SHP77 (cell line): ENCODE results near the gene GMDS.
A peak's percentile ranks its signal among the peaks of the same experiment; 100 is the strongest.

Experiments used
- DNase-seq, 2 experiments: peaks; one replicate each; lab custom pipeline; 2025; lab: John Stamatoyannopoulos, UW

GMDS gene

DNA sequence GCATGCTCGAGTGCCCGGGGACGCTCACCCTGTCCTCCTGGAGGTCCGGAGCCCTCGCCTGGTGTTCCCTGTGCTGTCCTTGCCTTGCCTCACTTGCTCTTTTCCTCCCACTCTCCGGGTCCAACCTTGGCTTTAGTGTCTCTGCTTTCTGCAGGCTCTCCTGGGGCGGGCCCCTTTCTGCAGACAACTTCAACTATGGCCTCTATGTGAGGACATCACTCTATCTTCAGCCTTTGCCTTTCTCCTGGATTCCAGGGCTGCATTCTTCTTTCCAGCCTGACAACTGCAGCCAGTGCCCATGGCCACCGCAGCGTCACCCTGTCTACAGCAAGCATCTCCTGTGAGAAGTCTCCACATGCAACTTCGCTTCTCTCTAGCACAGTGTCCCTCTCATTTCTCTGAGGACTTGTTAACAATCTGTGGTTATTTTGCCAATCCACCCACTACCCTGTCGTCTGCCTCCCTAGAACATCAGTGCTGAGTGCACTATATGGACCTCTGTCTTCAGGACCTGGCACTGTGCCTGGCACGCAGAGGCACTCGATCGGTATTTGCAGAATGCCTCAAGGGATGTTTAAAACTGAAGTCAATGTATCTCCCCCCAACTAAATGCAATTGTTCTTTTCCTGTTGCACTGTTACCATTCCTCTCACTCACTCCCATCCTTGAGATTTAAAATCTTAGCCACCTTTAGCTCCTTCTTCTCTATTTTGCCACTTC, 599.8 kb downstream of the GMDS start:
- no peak for DNase-seq

DNA sequence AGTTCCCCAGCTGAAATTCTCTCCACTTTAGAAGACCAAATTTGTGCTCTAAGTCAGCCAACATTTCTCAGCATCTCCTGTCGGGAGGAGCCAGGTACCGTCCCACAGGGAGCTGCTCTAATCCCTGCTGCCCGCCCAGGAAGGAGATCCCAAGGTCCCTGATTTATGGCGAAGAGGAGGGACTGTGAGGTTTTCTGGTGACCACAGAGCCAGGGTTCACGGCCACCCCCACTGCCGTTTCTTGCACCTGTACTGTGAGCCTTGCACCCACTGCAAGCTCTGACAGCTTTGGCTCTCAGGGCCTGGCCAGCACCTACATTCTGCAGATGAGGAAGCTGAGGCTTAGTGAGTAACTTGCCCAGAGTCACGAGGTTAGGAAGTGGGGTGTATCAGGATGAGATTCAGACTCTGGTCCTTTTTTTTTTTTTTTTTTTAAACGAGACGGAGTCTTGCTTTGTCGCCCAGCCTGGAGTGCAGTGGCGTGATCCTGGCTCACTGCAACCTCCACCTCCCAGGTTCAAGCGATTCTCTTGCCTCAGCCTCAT, 600.8 kb downstream of the GMDS start:
- DNase-seq: no peak

DNA sequence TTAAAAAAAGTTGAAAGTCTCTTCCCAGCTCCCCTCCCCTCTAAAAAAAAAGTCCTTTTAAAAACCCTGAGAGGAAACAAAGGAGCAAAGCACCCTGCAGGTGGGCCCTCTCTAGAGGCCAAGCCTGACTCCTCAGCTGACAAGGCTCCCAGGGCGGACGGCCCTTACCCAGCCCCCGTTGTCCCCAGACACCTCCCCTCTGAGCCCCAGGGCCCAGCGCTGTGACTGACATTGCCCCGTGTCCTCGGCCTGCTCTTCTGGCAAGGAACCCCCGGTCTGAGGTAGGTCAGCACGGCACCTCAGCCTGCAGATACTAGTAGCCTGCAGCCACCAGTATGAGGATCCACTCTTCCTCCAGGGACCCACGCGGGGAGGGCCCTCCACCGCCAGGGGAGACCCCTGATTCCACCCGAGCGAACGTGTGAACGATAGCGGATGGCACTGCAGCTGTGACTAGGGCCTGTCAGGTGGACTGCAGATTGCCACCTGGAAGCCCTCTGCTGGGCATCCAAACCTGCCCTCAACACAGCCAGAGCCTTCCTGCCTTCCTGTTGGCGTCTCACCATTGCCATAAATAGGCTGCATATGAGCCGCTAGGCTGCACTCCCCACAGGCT, 601.5 kb downstream of the GMDS start:
- no peak for DNase-seq

DNA sequence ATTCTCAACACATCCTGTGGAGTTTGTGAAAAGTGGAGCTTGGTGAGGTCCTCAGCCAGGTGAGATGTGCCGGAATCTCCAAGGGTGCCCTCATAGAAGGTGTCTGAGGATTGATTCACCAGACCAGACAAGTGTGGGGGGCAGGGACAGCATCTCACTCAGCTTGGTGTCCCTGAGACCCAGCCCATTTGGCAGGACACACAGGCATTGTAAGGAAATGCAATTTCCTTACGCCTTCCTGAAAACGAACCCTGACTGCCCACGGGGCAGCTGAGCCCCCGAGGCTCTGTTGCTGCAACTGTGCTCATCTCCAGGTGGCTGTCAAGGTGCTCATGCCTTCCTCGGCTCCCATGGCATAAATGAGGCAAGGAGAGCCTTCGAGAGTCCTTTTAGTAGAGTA, 602.3 kb downstream of the GMDS start:
- no peak for DNase-seq

DNA sequence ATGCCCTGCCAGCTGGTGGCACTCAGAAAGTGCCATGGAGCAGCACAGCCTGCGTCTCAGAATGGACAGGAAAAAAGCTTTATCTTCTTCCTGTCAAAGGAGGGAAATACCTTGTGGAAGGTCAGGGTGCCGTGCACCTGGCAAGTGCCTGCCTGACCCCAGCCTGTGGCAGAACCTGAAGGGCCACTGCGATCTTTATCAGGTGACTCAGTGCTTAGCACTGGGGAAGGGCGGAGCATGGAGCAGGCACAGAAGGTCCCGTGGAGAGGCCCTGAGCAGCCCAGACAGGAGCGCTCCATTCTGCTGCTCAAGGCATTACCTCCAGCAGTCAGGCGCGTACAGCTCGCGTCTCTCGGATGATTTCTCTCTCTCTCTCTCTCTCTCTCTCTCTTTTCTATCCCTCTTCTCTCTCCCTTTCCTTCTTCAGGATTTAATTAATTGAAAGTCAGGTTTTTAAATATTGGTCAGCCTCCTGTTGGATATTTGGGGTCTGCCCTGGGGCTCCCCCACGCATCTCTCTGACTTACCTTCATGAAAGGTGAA, 604.0 kb downstream of the GMDS start:
- DNase-seq: no peak

DNA sequence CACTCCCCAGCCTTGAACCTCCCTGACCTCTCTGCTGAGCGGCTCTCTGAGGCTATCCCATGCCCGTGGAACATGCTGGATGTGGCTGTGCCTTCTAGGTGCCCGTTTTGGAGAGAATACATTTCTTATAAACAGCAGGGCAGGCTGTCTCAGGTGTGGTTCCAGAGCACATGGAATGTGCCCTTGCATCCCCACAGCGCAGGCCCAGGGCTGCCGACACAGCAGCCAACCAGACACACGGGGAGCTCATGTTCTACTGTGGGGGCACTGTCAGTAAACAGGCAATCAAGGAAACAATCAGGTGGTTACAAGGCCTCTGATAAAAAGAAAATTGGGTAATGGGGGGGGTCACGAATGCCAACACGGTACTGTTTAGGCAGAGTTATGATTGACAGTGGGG, 604.9 kb downstream of the GMDS start:
- no peak for DNase-seq

DNA sequence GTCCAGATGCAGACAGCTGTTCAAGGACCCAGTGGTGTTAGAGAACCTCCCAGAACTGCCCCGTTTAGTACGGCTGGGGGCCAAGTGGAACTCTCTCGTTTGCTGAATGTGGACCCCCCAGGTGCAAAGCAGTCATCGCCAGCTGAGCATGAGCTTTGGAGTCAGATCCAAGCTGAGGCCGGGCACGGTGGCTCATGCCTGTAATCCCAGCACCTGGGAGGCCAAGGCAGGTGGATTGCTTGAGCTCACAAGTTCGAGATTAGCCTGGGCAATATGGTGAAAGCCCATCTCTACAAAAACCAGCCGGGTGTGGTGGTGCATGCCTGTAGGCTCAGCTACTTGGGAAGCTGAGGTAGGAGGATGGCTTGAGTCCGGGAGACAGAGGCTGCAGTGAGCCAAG, 606.0 kb downstream of the GMDS start:
- no peak for DNase-seq

DNA sequence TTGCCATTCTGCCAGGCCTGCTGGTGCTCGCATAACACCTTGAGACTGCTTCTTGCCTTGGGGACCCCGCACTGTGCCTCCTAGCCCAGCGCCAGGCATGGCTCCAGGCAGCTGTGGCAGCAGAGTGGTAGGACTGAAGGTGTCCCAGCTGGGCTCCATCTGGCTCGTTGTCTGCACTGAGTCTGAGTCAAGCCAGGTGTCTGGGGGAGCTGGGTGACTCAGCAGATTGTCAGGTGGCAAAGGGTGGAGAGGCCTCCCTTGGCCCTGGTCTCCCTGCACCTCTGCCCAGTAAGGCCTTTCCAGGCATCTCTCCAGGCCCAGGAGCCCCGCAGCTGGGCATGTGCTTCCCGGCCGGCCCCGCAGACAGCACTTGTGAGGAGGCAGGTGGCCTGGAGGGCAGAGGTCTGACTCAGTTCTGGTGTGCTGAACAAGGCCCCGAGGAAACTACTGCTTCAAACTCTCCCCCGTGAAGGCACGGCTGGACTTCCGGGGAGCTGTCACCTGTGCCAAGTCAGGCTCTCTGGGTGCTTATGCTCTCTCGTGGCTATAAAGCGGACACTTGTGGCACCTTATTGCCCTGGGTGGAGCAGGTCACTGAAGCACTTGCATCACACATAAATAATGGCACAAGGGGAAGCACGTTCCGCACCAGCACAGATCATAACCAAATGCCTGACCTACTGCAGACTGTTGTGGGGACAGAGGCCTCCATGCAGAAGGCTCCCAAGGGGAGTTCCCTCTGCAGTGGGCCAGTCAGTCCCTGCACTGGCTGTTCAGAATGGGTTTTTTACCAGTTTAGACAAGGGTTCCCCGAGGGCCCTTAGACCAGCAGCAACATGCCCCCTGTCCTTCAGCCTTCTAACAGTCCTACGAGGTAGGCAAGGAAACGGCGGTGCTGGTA, 608.2 kb downstream of the GMDS start:
- peak; percentile 95 to 96 for DNase-seq

DNA sequence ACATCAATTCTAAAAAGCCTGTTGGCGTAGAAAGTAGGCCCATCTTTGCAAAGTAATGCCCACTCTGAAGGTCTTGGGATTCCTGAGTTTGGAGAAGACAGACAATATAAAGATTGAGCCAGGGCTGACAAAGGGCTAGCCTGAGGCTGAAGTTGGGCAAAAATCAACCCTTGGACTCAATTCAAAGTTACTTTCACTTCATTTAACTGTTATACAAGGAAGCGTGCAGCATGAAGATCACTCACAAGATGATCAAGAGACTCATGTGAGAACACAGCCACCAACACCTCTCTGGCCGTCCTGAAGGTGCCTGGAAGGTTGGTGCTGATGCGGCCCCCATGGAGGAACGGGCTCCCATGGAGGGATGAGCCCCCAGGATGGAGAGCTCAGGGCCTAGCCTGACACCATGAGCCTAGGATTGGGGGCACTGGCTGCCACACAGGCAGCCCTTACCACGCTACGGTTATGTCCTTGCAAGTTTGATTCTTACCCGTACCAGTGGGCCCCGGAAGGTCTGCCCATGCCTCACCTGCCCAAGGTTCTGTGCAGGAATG, 609.1 kb downstream of the GMDS start:
- no peak for DNase-seq

DNA sequence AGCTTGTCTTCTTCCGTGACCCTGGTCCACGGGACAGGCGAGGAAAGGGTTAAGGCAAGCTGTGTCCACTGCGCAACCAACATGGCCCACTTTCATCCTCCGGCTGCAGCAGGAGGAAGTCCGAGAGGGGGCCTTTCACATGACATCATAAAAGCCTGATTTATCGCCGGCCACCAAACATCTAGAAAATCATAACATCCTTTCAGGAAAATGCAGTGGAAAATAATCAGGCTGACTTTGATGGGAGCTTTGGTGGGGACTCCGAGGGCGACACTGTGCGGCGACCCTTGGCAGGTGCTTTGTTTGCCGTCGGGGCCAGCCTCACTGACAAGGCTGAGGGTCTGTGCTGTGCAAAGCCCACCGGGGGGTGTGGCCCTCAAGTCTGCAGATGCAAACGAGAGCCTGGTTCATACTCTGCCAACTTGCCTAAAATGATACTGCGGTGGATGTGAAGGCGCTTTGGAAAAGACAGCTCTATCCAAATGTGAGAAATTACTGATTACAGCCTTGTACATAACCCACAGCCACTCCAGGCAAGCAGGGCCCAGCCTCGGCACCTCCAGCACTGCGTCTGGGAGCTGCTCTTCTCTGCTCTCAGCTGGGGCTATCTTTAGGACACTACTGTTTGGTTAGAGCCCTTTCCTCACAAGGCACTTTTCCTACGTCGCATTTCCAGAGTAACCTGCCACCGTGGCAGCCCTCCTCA, 609.9 kb downstream of the GMDS start:
- DNase-seq: no peak

DNA sequence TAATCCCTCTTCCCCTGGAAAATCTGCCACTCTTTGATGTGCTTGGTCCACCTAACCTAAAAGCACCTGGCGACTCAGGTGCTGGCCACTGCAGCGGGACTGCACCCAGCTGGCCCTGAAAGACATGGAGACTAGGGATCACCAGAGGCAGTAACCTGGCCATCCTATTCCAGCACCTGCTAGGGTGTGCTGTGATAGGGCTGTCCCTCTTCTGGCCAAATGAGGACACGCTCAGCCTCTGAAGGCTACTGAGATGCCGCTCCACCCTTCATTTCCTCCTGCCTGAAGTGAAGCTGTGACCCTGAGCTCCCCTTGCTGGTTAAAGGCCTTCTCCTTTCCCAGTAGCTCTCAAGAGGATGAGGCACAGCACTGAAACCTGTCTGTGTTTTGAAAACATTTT, 611.3 kb downstream of the GMDS start:
- DNase-seq: no peak

DNA sequence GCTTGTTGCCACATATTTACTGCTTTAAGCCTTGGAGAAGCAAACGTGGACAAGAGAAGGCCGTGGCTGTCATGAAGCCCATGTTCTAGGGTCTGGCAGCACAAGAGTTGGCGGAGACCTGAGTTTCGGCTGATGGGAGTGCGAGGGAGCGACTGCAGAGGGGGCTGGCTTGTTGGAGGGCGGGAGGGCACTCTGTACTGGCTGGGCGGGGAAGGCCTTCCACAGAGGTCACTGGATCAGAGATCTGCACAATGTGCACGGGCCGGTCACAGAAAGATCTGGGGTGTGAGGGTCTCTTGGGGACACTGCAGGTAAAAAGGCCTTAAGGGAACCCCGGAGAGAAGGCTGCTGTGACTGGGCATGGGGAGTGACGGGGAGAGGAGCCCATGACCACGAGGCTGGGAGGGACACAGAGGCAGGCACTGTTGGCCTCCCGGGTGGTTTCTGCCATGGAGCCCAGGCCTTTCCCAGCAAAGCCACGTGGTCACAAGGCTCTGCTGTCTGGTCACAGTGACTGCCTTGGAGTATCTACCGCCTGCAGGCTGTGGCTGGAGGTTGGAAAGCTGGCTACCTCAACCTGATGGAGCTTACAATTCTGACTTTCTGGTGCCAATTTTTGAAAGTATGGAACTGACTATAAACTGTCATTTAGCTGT, 611.9 kb downstream of the GMDS start:
- DNase-seq: no peak

DNA sequence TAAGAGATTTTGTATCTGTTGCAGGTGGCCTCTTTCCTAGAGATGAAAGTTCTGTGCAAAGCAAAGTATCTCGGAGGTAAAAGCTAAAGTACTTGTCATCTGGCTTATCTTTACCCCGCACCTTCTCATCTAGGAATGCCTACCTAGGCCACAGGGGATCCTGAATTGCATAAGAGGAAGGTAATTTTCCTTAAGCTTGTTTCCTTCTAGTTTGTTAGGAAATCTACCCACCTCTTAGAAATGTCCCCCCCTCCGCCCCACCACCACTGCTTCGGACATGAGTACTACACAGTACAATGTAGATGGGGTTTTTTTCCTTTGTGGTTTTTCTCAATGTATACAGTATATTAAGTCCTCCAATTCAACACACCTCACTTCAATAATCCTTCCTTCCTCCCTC, 614.2 kb downstream of the GMDS start:
- no peak for DNase-seq

DNA sequence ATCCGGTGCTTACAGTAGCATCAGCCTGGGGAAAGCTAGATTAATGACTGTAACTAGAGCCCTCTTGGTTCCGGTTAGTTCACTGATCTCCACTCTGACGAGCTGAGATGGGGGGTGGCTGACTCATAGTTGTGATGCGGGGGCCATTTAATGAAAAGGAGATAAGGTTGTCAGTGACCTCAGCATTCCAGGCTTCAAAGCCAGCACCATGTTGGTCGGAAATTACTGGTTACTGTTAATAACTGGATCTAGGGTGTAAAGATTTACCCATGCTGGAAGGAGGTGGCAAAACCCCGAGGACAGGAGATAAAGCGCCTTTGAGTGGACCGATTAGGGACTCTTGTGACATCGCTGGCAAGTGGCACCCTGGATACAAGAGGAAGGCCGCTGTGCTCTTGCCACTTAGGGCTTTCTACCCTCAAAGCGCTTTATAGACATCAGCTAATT, 614.6 kb downstream of the GMDS start:
- no peak for DNase-seq

DNA sequence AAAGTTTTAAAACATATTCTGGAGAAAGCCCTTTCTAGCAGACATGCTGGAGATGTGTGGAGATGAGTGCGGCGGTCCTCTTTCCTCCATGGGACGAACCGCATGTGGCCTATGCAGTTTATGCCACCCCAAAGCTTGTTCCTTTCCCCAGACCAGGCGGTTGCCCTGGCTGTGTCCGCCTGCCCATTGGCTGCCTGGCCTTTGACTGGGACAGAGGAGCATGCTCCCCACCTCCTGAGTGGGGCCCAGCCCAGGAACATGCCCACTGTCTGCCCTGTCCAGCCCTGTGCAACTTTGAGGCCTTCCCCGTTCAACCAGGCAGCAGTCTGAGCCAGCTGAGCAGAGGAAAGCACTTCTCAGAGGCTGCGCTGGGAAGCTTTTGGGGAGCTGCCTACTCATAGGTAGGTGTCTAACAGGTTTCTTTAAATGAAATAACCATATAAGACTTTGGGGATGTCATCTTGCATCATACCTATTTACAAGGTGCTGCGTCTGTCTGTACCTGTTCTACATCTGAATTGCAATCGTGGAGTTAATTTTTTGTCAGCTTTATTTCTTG, 615.1 kb downstream of the GMDS start:
- DNase-seq: no peak

DNA sequence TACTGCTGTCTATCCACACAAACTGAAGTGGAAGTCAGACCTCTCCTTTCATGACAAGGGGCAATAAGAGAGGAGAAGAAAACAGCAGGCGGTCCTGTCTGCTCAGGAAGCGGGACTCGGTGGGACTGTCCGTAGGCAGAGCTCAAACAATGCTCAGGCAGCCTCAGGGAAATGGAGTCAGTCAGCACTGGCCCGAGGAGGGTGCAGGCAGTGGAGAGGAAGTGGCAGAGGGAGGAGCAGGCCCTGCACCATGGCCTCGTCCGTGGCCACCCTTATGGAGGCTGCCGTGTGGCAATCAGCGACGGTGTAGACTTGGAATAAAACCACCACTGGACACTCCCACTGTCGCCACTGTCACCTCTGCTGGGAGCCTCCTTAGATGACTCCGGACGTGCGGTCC, 616.1 kb downstream of the GMDS start:
- DNase-seq: no peak

DNA sequence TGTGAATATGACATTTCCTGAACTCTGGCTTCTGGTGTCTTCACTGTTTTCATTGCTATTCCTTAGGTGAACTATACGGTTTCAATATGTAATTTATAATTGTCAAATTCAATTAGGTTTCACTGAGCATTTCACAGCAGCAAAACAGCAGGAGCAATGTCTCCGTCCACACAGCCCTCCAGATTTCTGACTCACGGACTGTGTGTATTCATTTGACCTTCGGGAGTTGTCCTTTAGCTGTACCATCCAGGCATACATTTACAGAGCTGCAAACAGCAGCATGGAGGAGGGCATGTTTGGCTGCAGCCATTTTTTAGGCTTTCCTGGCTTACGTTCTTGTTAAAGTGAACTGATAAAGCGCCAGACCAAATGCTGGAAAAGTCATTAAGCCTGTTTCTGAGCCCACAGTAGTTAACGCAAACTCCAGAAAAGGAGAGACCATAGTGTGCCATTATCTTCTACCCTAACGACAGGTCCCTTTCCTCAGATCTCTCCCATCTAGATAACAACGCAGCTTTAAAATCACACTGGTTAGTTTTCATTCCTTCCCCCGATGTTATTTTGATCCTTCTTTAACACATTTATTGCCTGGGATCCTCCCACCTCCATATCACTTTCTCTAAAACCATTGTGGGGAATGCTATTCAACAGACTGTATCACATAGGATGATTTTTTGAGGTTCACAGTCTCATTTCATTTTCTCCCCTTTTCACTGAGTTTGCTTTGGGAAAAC, 617.4 kb downstream of the GMDS start:
- no peak for DNase-seq

DNA sequence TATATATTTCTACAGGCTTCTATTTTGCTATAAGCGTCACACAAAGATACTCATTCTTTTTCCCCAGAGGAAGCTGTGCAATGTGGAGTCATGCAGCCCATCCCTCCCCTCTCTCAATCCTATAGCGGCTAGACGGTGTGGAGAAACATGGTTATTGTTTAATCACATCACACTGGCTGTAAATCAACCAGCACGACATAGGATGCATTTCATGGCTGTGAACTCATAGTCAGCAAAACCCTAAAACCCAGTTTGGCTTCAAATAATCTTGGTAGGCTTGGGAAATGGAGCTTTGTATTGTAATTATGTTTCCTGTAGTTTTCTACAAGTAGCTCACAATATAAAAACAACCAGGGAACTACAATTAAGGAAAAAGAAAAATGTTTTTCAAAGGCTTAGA, 618.9 kb downstream of the GMDS start:
- no peak for DNase-seq

DNA sequence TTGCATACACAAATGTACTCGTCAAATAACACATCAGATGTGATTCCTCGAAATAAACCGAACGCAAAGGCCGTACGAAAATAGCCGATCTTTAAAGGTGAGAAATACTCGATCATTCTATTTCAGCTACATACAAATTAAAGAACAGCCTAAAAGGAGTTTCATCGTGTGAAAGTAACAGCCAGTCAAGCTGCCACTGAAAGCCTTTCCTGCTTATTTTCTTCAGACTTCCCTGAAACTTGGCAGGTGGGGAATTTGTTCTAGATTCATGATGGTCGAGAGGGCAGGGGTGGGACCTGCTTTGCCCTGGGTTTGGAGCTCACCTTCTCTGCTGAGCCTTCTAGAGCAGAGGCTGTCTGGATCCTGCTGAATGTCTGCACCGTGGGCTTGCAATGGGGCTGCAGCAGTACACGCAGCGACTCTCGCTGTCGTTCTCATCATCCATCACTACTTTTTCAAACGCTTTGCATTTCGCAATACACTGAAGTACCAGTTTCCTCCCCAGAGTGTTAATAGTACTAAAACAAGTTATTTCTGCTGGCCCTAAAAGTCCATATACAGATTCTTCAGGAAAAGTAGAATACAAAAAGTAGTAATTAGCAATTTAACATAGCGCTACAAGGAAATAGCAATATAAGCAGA, 619.5 kb downstream of the GMDS start:
- no peak for DNase-seq
